Rectal smooth muscle tissue (tissue), 1 donor: ENCODE data around the gene MAGEA3.
"Not testable (repeated sequence)": the region's sequence is repeated elsewhere in the genome, so short reads cannot be mapped to it uniquely, and the experiment has no call there.

Experiments
- H3K27ac ChIP-seq: one replicate; pipeline ENCODE4 v1.7.0; 2013; ENCODE audit warnings: low read depth, low read length, inconsistent platforms
- H3K27me3 ChIP-seq: one replicate; pipeline ENCODE4 v1.7.0; 2013; ENCODE audit warnings: low read length; ENCODE audit not compliant: control insufficient read depth, insufficient read depth
- H3K36me3 ChIP-seq: one replicate; pipeline ENCODE4 v1.7.0; 2013; ENCODE audit warnings: low read length; ENCODE audit not compliant: control insufficient read depth, insufficient read depth
- H3K4me1 ChIP-seq: one replicate; pipeline ENCODE4 v1.7.0; 2013; ENCODE audit warnings: low read length; ENCODE audit not compliant: control insufficient read depth, insufficient read depth
- H3K4me3 ChIP-seq: one replicate; pipeline ENCODE4 v1.7.0; 2013; ENCODE audit warnings: low read length
- H3K9ac ChIP-seq: one replicate; pipeline ENCODE4 v1.7.0; 2013; ENCODE audit warnings: low read length

MAGEA3 gene

DNA sequence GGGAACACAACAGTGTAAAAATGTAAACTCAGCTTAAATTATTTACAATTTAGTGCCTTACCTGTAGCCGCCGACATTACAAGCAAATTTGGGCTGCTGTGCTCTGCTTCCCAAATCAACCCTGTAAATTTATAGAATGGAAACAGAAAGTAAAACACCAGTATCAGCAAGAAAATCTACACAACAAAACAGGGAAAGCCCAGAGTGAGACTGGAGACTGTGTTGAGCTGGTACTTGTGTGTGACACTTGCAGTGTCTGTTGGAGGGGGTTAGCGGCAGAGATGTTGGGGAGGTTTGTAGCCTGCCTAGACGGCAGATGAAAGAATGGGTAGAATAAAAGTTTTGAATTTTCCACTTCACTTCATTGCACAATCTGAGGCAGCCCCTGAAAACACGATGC lies 14.6 kb downstream of the MAGEA3 start:
- not testable (repeated sequence) for H3K4me1 ChIP-seq, H3K9ac ChIP-seq, H3K27me3 ChIP-seq, H3K36me3 ChIP-seq, H3K27ac ChIP-seq, H3K4me3 ChIP-seq

GRCh38 chrX:152713815-152714787 lies 15.5 kb downstream of the MAGEA3 start, which contains the start of gene MAGEA2B:
Gene MAGEA2B, plus strand, starts transcription at chrX:152714628. Its CDS starts 2,479 bp downstream, at chrX:152717107.
- H3K4me3 ChIP-seq, H3K4me1 ChIP-seq, H3K36me3 ChIP-seq, H3K27me3 ChIP-seq, H3K9ac ChIP-seq, H3K27ac ChIP-seq: not testable (repeated sequence)

GRCh38 chrX:152725409-152725808 lies 26.8 kb downstream of the MAGEA3 start:
- Histone ChIP-seq H3K4me3 (no peak overlapping the region), H3K9ac (no peak overlapping the region), H3K27me3 (no peaks in the 10 kb centered on the region), H3K4me1 (no peaks in the 10 kb centered on the region), H3K27ac (no peak overlapping the region), H3K36me3 (no peaks in the 10 kb centered on the region)

DNA sequence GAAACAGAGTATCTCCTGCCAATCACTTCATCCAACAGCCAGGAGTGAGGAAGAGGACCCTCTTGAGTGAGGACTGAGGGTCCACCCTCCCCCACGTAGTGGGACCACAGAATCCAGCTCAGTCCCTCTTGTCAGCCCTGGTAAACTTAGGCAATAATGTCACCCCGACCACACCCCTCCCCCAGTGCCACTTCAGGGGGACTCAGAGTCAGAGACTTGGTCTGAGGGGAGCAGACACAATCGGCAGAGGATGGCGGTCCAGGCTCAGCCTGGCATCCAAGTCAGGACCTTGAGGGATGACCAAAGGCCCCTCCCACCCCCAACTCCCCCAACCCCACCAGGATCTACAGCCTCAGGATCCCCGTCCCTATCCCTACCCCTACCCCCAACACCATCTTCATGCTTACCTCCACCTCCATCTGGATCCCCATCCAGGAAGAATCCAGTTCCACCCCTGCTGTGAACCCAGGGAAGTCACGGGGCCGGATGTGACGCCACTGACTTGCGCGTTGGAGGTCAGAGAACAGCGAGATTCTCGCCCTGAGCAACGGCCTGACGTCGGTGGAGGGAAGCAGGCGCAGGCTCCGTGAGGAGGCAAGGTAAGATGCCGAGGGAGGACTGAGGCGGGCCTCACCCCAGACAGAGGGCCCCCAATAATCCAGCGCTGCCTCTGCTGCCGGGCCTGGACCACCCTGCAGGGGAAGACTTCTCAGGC lies 34.8 kb downstream of the MAGEA3 start, which contains the start of the genes CSAG1 and MAGEA12:
CSAG1 (minus strand) TSS at position 461 of the 715 bp plus-strand sequence. CDS start 1,261 bp downstream, outside the sequence.
MAGEA12 (plus strand) TSS at position 497 of the 715 bp plus-strand sequence. CDS start 2,405 bp downstream, outside the sequence.
- Histone ChIP-seq H3K27ac (no peak within 1 kb of the TSS), H3K4me3 (no peak within 1 kb of the TSS), H3K4me1 (no peaks in the 10 kb centered on the region), H3K9ac (no peak within 1 kb of the TSS), H3K36me3 (no peaks in the 10 kb centered on the region), H3K27me3 (no peaks in the 10 kb centered on the region)

GRCh38 chrX:152734143-152734858 lies 35.7 kb downstream of the MAGEA3 start:
- not testable (repeated sequence) for H3K4me1 ChIP-seq, H3K9ac ChIP-seq, H3K36me3 ChIP-seq, H3K4me3 ChIP-seq, H3K27ac ChIP-seq, H3K27me3 ChIP-seq

- Histone ChIP-seq H3K9ac (no peak overlapping the region), H3K4me3 (no peak overlapping the region), H3K27me3 (no peaks in the 10 kb centered on the region), H3K36me3 (no peaks in the 10 kb centered on the region), H3K4me1 (no peaks in the 10 kb centered on the region), H3K27ac (no peak overlapping the region)
Measured at GRCh38 chrX:152735101-152735500, 36.5 kb downstream of the MAGEA3 start.

- Histone ChIP-seq H3K9ac (no peak overlapping the region), H3K27me3 (no peaks in the 10 kb centered on the region), H3K36me3 (no peaks in the 10 kb centered on the region), H3K4me1 (no peaks in the 10 kb centered on the region), H3K4me3 (no peak overlapping the region), H3K27ac (no peak overlapping the region)
Measured at GRCh38 chrX:152735860-152736511, 37.4 kb downstream of the MAGEA3 start.

GRCh38 chrX:152736528-152736927 lies 37.9 kb downstream of the MAGEA3 start:
- H3K36me3 ChIP-seq, H3K4me1 ChIP-seq: not testable (repeated sequence)

DNA sequence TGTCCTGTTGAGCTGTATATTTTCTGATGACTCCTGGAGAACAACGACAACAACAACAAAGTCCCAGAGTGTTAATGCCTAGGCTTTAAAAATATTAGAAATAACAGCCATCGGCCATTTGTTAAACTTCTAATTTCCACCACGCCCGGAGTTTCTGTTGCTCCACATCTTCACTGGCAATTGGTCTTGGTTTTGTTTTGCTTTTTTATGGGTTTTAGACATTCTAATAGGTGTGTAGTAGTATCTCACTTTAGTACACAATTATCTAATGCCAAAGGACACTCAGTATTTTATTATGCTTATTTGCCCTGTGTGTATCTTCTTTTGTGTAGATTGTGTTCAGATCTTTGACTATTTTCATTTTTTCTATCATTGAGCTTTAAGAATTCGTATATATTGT lies 40.0 kb downstream of the MAGEA3 start:
- H3K27ac ChIP-seq = no peak overlapping the region
- H3K4me1 ChIP-seq = no peaks in the 10 kb centered on the region
- H3K9ac ChIP-seq = no peak overlapping the region
- no peaks in the 10 kb centered on the region for H3K36me3 ChIP-seq
- H3K27me3 ChIP-seq = no peaks in the 10 kb centered on the region
- H3K4me3 ChIP-seq = no peak overlapping the region

More at GRCh38 chrX:152736528-152736927, 37.9 kb downstream of the MAGEA3 start:
- not testable (repeated sequence) for H3K27ac ChIP-seq, H3K4me3 ChIP-seq, H3K27me3 ChIP-seq, H3K9ac ChIP-seq
